DOHH2 (cell line): ENCODE data around the gene FBLN1.
"Not testable (repeated sequence)": the region's sequence is repeated elsewhere in the genome, so short reads cannot be mapped to it uniquely, and the experiment has no call there.

Experiments
- H3F3A ChIP-seq: fragments of 200-600 bp; sonication (generic), shearing (Covaris generic); 2 replicates; pipeline ENCODE4 v1.6.0; 2016; ENCODE audit warnings: antibody characterized with exemption, mild to moderate bottlenecking; ENCODE audit not compliant: control insufficient read depth, insufficient read depth
- H3K27ac ChIP-seq: fragments of 200-600 bp; sonication (generic); 2 replicates; pipeline ENCODE4 v1.5.1; 2014; ENCODE audit warnings: low read depth, mild to moderate bottlenecking, low read length, moderate library complexity
- H3K27me3 ChIP-seq: fragments of 200-600 bp; sonication (generic); 2 replicates; pipeline ENCODE4 v1.6.1; 2014; ENCODE audit warnings: mild to moderate bottlenecking, low read length, mixed read lengths; ENCODE audit not compliant: control insufficient read depth
- H3K36me3 ChIP-seq: fragments of 200-600 bp; sonication (generic); 2 replicates; pipeline ENCODE4 v1.6.1; 2014; ENCODE audit warnings: mild to moderate bottlenecking, low read length, moderate library complexity, mixed read lengths; ENCODE audit not compliant: control insufficient read depth
- H3K4me1 ChIP-seq: fragments of 200-600 bp; sonication (generic); 2 replicates; pipeline ENCODE4 v1.6.1; 2014; ENCODE audit warnings: mild to moderate bottlenecking, low read length, mixed read lengths; ENCODE audit not compliant: control insufficient read depth
- H3K4me2 ChIP-seq: fragments of 200-600 bp; sonication (generic); 2 replicates; pipeline ENCODE4 v1.6.0; 2014; ENCODE audit warnings: mild to moderate bottlenecking, low read length, moderate library complexity
- H3K4me3 ChIP-seq: fragments of 200-600 bp; sonication (generic); 2 replicates; pipeline ENCODE4 v1.5.1; 2014; ENCODE audit warnings: mild to moderate bottlenecking, low read length, mixed read lengths
- H3K79me2 ChIP-seq: fragments of 200-600 bp; sonication (generic); 2 replicates; pipeline ENCODE4 v1.6.1; 2014; ENCODE audit warnings: mild to moderate bottlenecking, low read length, mixed read lengths; ENCODE audit not compliant: control insufficient read depth
- H3K9me2 ChIP-seq: fragments of 200-600 bp; sonication (generic); replicated peaks from 2 replicates; pipeline ENCODE4 v1.6.1; 2014; ENCODE audit warnings: mild to moderate bottlenecking, low read length, mixed read lengths; ENCODE audit not compliant: control insufficient read depth
- H3K9me3 ChIP-seq: fragments of 200-600 bp; sonication (generic); 2 replicates; pipeline ENCODE4 v1.6.1; 2014; ENCODE audit warnings: antibody characterized with exemption, low read length, mixed read lengths; ENCODE audit not compliant: control insufficient read depth, insufficient read depth
- H4K20me1 ChIP-seq: fragments of 200-600 bp; sonication (generic); 2 replicates; pipeline ENCODE4 v1.6.0; 2014; ENCODE audit warnings: low read depth, mild to moderate bottlenecking, antibody characterized with exemption, low read length, moderate library complexity; ENCODE audit not compliant: control insufficient read depth, insufficient read depth
- EZH2phosphoT487 ChIP-seq: fragments of 200-600 bp; sonication (generic); IDR thresholded peaks from 2 replicates; pipeline ENCODE4 v1.6.1; 2017; ENCODE audit warnings: borderline replicate concordance, mild to moderate bottlenecking, antibody characterized with exemption, low read length, moderate library complexity, mixed read lengths
- TF ChIP-seq, protein P1 (sequence below): fragments of 200-600 bp; sonication (generic); IDR thresholded peaks from one replicate; pipeline ENCODE4 v1.5.1; 2014; ENCODE audit warnings: antibody characterized with exemption, mild to moderate bottlenecking, low read depth, low read length; ENCODE audit not compliant: poor library complexity, severe bottlenecking

Gene FBLN1

DNA sequence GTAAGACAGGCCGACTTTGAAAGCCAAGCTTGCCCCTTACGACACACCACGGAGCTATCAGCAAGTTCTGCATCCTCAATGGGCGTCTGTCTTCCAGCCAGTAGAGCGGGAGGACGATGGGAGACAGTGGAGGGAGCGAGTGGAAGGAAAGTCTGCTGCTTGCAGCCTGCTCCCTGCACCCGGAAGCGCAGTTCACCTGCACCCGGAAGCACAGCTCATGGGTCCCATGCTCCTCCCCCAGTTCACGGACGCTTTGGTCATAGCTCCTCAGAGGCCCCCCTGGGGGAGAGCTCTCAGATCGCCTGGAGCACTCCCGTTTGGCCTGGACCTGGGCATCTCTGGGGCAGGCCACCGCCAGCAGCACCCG is 51.3 kb downstream of the FBLN1 start:
- H3K4me3 ChIP-seq = no peak overlapping the region
- H3K79me2 ChIP-seq = no peaks in the 10 kb centered on the region
- H3F3A ChIP-seq = no peaks in the 10 kb centered on the region
- H3K27me3 ChIP-seq = no peaks in the 10 kb centered on the region
- H4K20me1 ChIP-seq = no peaks in the 10 kb centered on the region
- H3K9me2 ChIP-seq = no peaks in the 10 kb centered on the region
- TF ChIP-seq, protein P1, sequence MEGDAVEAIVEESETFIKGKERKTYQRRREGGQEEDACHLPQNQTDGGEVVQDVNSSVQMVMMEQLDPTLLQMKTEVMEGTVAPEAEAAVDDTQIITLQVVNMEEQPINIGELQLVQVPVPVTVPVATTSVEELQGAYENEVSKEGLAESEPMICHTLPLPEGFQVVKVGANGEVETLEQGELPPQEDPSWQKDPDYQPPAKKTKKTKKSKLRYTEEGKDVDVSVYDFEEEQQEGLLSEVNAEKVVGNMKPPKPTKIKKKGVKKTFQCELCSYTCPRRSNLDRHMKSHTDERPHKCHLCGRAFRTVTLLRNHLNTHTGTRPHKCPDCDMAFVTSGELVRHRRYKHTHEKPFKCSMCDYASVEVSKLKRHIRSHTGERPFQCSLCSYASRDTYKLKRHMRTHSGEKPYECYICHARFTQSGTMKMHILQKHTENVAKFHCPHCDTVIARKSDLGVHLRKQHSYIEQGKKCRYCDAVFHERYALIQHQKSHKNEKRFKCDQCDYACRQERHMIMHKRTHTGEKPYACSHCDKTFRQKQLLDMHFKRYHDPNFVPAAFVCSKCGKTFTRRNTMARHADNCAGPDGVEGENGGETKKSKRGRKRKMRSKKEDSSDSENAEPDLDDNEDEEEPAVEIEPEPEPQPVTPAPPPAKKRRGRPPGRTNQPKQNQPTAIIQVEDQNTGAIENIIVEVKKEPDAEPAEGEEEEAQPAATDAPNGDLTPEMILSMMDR = peak; percentile 31
- TF ChIP-seq EZH2phosphoT487 = no peak
- H3K4me1 ChIP-seq = no peaks in the 10 kb centered on the region
- no peaks in the 10 kb centered on the region for H3K36me3 ChIP-seq
- no peak overlapping the region for H3K27ac ChIP-seq
- H3K9me3 ChIP-seq = no peaks in the 10 kb centered on the region
- H3K4me2 ChIP-seq = no peak overlapping the region

DNA sequence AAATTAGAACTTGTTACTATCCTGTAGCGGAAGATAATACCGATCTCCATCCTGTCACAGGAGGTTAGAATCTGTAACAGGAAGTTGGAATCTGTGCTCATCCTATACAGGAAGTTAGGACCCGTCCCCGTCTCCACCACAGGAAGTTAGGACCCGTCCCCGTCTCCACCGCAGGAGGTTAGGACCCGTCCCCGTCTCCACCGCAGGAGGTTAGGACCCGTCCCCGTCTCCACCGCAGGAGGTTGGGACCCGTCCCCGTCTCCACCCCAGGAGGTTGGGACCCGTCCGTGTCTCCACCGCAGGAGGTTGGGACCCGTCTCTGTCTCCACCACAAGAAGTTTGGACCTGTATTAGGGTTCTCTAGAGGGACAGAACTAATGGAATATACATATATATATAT is 52.2 kb downstream of the FBLN1 start:
- Histone ChIP-seq H3K9me2 (no peaks in the 10 kb centered on the region), H3K4me3 (no peak overlapping the region), H3K9me3 (no peaks in the 10 kb centered on the region), H3K4me2 (no peak overlapping the region), H3K27ac (no peak overlapping the region), H3K4me1 (no peaks in the 10 kb centered on the region), H4K20me1 (no peaks in the 10 kb centered on the region), H3K27me3 (no peaks in the 10 kb centered on the region), H3K36me3 (no peaks in the 10 kb centered on the region), H3F3A (no peaks in the 10 kb centered on the region), H3K79me2 (no peaks in the 10 kb centered on the region)
- TF ChIP-seq, protein P1 = no peak
- TF ChIP-seq EZH2phosphoT487 = no peak

DNA sequence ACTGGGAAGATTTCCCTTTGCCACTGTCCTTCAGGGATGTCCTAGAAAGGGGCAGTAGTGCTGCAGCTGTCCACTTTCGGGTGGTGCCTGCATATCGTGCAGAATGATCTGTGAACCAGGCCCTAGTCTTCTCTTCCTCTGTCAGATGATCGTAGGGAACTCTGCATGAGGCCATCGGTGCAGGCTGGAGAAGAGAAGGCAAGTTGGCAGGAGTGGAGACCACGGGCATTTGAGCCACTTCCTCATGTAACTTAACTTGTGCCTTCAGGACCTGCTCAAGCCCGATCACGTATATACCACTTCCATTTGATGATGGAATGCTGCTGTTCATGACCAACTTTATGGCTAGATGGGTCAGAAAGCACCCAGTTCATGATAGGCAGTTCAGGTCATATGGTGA is 55.2 kb downstream of the FBLN1 start:
- not testable (repeated sequence) for H3K36me3 ChIP-seq, H3K4me1 ChIP-seq, H3K79me2 ChIP-seq, H3K27me3 ChIP-seq, H4K20me1 ChIP-seq, H3K4me3 ChIP-seq, H3K9me2 ChIP-seq, H3K27ac ChIP-seq, H3K9me3 ChIP-seq, H3F3A ChIP-seq, H3K4me2 ChIP-seq

DNA sequence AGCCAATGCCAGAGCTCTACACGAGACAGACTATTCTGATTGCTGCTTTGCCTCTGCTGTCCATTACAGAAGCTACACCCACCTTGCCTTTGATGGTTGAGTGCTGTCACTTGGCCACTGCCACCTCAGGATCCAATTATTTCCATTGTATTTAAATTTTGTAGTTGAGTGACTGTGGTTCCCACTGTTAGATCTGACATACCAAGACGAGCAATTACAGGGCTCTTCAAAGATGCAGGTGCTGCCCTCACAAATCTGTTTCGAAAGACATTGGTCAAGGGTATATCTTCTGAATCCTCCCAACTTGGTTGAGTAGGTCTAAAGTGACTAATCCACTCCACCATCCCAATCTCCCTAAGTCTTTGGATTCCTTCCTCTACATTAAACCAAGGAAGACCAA is 57.4 kb downstream of the FBLN1 start:
- H3K36me3 ChIP-seq, H4K20me1 ChIP-seq, H3K9me2 ChIP-seq, H3K27me3 ChIP-seq, H3K4me2 ChIP-seq, H3K4me1 ChIP-seq, H3K4me3 ChIP-seq, H3F3A ChIP-seq, H3K9me3 ChIP-seq, H3K27ac ChIP-seq, H3K79me2 ChIP-seq: not testable (repeated sequence)

DNA sequence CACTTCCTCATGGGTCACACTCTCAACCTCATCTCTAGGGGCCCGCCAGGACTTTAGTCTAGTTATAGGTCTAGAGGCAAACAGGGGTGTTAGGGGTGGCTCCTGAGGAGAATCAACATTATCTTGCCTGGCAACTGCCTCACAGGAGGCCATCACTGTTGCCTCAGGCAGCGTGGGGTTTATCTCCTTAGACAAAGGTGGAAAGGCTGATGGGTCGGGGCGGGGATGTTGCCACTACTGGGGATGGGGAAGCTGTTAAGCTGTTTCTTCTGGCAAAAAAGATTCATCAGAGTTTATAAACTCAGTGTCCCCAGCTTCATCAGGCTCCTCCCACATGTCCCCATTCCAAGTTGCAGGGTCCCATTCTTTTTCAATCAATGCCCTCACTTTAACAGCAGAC is 58.1 kb downstream of the FBLN1 start:
- H3K27ac ChIP-seq, H3F3A ChIP-seq, H3K27me3 ChIP-seq, H3K79me2 ChIP-seq, H3K4me3 ChIP-seq, H4K20me1 ChIP-seq, H3K36me3 ChIP-seq, H3K4me2 ChIP-seq, H3K9me3 ChIP-seq, H3K4me1 ChIP-seq, H3K9me2 ChIP-seq: not testable (repeated sequence)
